GM18909 (cell line): ENCODE results near the gene CIAPIN1.

ENCODE experiments used
- ATAC-seq: cut with Tn5 transposase; IDR thresholded peaks from one replicate; pipeline ENCODE4 v1.9.1; 2021; ENCODE audit warnings: mild to moderate bottlenecking; ENCODE audit not compliant: unreplicated experiment, poor library complexity

CIAPIN1 gene

DNA sequence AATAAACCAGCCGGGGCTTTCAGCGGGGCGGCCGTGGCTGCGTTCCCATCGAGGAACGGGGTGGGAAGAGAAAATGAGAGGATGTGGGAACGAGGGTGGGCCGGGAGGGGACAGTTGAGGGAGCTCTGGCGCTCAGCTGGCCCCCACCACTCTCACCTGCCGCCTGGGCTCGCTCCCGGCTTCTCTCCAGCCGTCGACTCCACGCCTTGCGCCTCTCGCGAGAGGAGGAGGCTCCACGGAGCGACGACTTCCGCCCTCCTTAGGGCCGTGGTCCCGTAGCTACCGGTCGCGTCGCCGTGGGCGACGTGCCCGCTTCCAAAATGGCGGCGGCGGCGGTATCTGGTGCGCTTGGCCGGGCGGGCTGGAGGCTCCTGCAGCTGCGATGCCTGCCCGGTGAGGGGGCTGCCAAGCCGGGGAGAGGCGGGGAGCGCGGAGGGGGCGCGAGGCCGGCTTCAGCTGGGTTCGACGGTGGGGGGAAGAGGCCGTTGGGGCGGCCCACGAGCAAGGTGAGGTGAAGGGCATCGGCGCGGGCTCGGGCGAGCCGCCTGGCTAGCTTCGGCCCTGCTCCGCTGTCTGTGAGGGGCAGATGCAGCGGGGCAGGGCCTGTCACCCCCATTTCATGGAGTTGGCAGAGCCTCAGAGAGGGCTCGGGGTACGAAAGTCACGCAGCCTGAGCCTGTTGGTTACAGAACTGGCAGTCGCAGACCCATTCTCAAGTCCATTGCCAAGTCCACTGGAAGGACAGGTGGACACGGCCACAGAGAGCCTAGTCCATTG, at the start of gene CIAPIN1, which contains the start of gene COQ9:
Gene CIAPIN1, minus strand, starts transcription at position 200 of the 777 bp plus-strand sequence. CDS start 6,457 bp downstream, outside the sequence.
Gene COQ9, plus strand, starts transcription at position 294 of the 777 bp plus-strand sequence. Its CDS starts 27 bp downstream, at position 321.
- ATAC-seq: peak; percentile 98

GRCh38 chr16:57493767-57494166, 46.6 kb upstream of the CIAPIN1 start:
- no peak for ATAC-seq

DNA sequence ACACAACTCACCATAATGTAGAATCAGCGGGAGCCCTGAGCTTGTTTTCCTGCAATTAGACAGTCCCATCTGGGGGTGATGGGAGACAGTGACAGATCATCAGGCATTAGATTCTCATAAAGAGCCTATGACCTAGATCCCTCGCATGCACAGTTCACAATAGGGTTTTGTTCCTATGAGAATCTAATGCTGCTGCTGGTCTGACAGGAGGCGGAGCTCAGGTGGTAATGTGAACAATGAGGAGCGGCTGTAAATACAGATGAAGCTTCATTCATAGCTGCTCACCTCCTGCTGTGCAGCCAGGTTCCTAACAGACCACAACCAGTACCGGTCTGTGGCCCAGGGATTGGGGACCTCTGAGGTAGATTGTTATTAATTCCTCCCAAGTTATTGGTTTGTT, 42.0 kb upstream of the CIAPIN1 start:
- ATAC-seq: no peak

GRCh38 chr16:57486858-57487834, 40.0 kb upstream of the CIAPIN1 start:
- ATAC-seq: no peak

- peak; percentile 87 for ATAC-seq
These were observed 39.0 kb upstream of the CIAPIN1 start, which contains the start of gene DOK4 for GRCh38 chr16:57485916-57486857. TSS of gene DOK4 (minus strand) at chr16:57486493. CDS start at chr16:57479507, 6,986 bp downstream.

DNA sequence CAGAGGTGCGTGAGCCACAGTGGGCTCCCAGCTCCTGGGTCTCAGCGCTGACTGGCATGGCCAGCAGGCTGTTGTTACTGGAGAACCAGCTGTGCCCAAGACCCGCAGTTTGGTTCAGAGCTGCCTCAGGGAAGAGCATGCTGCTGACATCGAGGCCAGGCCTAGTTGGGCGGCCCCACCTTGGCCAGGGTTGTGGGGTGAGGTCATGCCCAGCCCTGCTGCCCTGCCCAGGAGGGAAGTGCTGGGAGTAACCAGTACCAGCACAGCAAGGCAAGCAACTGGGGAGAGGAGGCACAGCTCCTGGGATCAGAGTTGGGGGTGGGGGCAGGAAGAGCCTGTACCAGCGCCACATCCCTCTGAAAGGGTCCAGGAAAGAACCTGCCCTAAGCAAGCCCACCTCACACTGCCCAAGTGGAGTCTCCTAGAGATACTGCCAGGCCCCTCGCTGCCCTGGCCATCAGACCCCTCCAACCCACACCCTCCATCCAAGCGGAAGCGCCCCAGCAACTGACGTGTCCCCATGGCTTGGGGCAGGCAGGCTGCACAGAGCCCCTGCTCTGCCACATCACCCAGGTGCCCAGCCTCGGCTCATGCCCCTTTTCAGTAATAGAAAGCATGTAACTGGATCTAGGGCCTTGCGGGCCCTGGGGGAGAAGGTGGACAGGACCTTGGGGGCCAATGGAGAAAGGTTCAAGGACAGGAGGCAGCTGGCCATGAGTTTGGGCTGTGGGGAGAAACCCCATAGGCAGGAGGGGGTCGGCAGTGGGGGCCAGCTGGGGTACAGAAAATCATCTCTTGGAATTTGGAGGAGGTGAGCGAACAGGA, 38.1 kb upstream of the CIAPIN1 start:
- no peak for ATAC-seq

- ATAC-seq: no peak
These were observed 37.4 kb upstream of the CIAPIN1 start for GRCh38 chr16:57484515-57485005.

DNA sequence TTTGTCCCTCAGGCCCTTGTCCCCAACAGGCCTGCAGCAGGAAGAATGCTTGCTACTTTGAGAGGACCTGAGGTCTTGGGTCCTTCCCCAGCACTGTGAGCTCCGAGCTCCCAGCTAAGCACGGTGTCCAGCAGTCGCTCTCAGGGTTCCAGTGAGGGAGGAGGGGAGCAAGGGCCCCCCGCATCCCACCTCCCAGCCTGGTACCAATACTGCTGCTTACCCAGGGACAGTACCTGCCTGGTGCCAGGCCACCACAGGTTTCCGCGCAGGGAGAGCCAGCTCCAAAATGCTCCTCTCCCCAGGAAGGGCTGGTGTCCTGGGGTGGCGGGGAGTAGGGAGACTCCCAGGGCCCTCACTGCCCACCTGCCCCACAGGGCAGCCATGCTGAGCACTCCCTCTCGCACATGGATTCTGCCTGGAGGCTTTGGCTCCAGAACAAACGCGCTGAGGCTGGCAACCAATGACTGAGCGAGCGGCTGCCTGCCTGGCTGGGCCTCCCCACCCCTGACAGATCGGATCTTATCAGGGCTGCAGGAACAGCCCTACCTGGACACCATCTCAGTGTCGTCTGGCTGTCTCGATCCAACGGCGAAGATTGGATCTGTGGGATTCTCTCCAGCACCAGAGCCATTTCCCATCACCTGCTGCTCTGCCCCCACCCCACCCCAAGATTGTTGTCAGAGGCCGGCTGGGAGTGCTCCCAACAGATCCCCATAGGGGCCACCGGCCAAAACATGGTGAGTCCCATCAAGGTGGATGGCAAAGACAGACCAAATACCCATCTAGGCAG, 36.7 kb upstream of the CIAPIN1 start:
- ATAC-seq: no peak

DNA sequence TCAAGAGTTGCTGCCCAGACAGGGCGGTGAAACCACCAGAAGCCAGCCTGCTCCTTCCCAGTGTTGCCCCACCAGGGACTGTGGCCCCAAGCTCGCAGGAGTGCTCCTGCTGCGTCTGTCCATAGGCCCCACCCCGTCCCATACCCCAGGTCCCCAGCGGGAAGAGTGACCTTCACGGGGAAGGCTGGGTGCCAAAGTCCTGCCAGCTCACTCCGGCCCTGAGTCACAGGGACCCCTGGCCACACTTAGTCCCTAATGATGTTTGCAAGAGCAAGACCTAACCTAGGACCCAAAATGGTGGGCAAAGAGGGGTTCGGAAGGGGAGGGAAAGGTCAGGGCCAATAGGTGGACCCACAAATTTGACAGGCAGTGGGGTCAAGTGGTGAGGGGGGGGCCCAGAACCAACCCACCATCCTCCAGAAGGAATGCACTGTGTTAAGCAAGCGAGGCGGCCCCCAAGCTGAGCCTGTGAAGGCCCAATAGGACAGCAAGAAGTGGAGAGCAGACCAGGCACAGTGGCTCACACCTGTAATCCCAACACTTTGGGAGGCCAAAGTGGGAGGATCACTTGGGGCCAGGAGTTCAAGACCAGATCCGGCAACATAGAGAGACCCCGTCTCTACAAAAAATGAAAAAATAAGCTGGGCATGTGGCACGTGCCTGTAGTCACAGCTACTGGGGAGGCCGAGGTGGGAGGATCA, 35.8 kb upstream of the CIAPIN1 start:
- ATAC-seq: no peak

DNA sequence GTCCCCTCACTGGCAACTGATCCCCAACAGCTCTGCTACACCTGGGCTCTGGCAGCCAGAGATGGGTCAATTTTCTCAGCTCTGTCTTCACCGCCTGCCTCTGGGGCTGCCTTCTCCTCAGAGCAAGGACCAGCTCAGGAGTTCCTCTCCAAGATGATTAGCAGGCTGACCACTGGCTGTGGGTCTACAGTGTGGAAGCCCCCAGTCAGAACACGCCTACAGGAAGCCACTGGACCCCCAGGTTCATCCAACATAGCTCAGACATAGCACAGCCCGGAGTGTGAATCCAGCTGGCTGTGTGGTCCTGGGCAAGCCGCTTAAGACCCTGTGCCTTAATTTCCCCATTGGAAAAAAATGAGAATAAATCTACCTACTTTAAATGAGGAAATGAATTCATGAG, 34.2 kb upstream of the CIAPIN1 start:
- ATAC-seq: no peak

DNA sequence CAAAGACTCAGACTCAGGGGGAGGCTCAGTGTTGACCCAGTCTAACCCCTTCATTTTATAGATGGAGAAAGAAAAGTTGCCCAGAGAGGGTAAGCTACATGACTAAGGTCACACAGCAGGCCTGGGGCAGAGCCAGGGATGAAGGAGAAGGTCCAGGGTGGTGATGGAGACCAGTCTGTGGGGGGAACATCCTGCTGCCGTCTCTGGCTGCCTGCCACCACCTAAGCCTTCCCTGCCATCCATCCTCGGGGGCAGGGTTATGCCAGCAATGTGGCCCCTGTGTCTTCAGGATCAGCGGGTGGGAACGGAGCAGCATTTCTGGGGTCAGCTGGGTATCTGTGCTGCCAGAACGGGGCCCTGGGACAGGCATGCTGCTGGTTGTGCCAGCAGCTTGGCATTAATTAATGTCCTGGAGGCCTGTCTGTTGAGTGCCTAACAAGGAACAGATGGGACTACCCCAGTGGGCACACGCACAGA, 33.6 kb upstream of the CIAPIN1 start:
- no peak for ATAC-seq

DNA sequence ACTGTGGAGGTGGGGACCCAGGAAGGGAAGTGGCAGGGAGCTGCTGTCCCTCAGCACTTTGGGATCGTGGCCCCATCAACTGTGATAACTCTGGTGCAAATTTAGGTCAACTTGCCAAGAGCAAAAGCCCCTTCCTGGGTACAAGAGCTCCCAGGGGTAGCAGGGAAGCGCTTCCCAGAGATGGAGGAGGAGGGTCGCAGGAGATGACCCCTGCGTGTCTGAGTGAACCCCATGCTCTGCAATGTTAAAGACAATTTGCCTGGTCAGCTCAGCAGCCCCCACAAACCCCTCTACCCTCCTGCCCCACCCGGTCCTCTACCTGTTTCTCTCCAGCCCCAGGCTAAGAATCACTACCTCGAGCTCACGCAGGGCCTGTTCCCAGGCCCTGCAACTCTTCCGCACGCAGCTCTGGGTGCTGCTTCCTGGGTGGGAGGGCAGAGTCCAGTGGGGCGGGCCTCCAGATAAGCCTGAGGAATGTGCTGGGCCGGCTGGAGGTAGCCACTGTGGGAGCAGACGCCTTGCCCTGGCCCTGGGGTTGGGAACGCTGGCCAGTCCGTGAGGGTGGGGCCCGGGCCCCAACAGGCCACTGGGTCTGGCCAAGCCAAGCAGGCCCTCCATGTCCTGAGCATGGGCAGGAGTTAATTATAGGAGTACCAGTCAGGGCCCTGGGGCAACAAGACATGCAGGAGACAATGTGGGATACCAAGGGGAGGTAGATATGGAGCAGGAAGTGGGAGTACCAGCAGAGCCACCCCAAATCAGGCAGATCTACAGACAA, 33.0 kb upstream of the CIAPIN1 start:
- no peak for ATAC-seq

- ATAC-seq: no peak
These were observed 32.2 kb upstream of the CIAPIN1 start for GRCh38 chr16:57479205-57479975.

- ATAC-seq: no peak
These were observed 31.4 kb upstream of the CIAPIN1 start for GRCh38 chr16:57478396-57479204.
